Measurements from ENCODE around the gene SLC18A3. TPM values are rescaled to one million over a fixed set of nuclear protein-coding genes. Genes with fewer than 3 reads are reported as not detected.

Gene SLC18A3
- total RNA-seq, 1 experiment from 2014 or later: not detected

- no peak for DNase-seq (ENCODE audit: low spot score)
Observed at GRCh38 chr10:49611166-49611815, 1.2 kb downstream of the SLC18A3 start.

GRCh38 chr10:49611816-49612512 is 1.9 kb downstream of the SLC18A3 start:
- no peak for DNase-seq (ENCODE audit: low spot score)

- no peak for DNase-seq (ENCODE audit: low spot score)
Observed at GRCh38 chr10:49612513-49613164, 2.5 kb downstream of the SLC18A3 start.

- DNase-seq (ENCODE audit: low spot score): no peak
Observed at GRCh38 chr10:49613165-49613881, 3.2 kb downstream of the SLC18A3 start.

GRCh38 chr10:49613882-49614241 is 3.8 kb downstream of the SLC18A3 start, which contains the start of gene CHAT:
CHAT (plus strand) TSS chr10:49614037; CDS start chr10:49614190, 153 bp downstream.
- DNase-seq (ENCODE audit: low spot score): no peak

- DNase-seq (ENCODE audit: low spot score): no peak
Observed at GRCh38 chr10:49614242-49615198, 4.4 kb downstream of the SLC18A3 start.

GRCh38 chr10:49615213-49615612 is 5.1 kb downstream of the SLC18A3 start:
- no peak for DNase-seq (ENCODE audit: low spot score)

- DNase-seq (ENCODE audit: low spot score): no peak
Observed at GRCh38 chr10:49615721-49616120, 5.6 kb downstream of the SLC18A3 start.

- no peak for DNase-seq (ENCODE audit: low spot score)
Observed at GRCh38 chr10:49616421-49617101, 6.5 kb downstream of the SLC18A3 start.

GRCh38 chr10:49617121-49618020 is 7.3 kb downstream of the SLC18A3 start:
- no peak for DNase-seq (ENCODE audit: low spot score)

- DNase-seq (ENCODE audit: low spot score): no peak
Observed at GRCh38 chr10:49618821-49619220, 8.7 kb downstream of the SLC18A3 start.

GRCh38 chr10:49619613-49620012 is 9.5 kb downstream of the SLC18A3 start:
- no peak for DNase-seq (ENCODE audit: low spot score)

- DNase-seq (ENCODE audit: low spot score): no peak
Observed at GRCh38 chr10:49620286-49620810, 10.2 kb downstream of the SLC18A3 start.

GRCh38 chr10:49620841-49621378 is 10.8 kb downstream of the SLC18A3 start:
- DNase-seq (ENCODE audit: low spot score): no peak

- no peak for DNase-seq (ENCODE audit: low spot score)
Observed at GRCh38 chr10:49621561-49621960, 11.5 kb downstream of the SLC18A3 start.

- no peak for DNase-seq (ENCODE audit: low spot score)
Observed at GRCh38 chr10:49622426-49623425, 12.6 kb downstream of the SLC18A3 start.

GRCh38 chr10:49624629-49625028 is 14.5 kb downstream of the SLC18A3 start:
- DNase-seq (ENCODE audit: low spot score): no peak

GRCh38 chr10:49625411-49625810 is 15.3 kb downstream of the SLC18A3 start:
- no peak for DNase-seq (ENCODE audit: low spot score)

Data from H4 (cell line).